Psoas muscle (tissue), 8 donors: ENCODE results near the gene SLC4A5. TPM values are rescaled to one million over a fixed set of nuclear protein-coding genes. Genes with fewer than 3 reads are reported as not detected.

Source experiments
- ATAC-seq, 4 donors: fragments of 200-7000 bp; cut with Tn5 transposase; one replicate each; pipeline ENCODE4 v1.9.1; 2020; ENCODE audit warnings: moderate library complexity in 3 of 4, mild to moderate bottlenecking in 2 of 4
- DNase-seq, 2 donors: peaks; one replicate each; pipeline ENCODE4 v3.0.0-alpha.2; 2020
- H3K27ac ChIP-seq: fragments of 200-600 bp; one replicate; pipeline ENCODE4 v1.8.0; 2022
- H3K27me3 ChIP-seq, 3 donors: fragments of 200-600 bp in 1 of 3; one replicate each; pipeline versions ENCODE4 v1.6.1 to v1.8.0; 2013 to 2022; ENCODE audit warnings: low read length in 2 of 3, mild to moderate bottlenecking in 2 of 3, moderate library complexity in 1 of 3; ENCODE audit not compliant: insufficient read depth in 3 of 3
- H3K36me3 ChIP-seq, 2 donors: fragments of 200-600 bp in 1 of 2; one replicate each; pipeline versions ENCODE4 v1.6.1 to v1.8.0; 2013 to 2022; ENCODE audit warnings: low read depth in 1 of 2, mild to moderate bottlenecking in 1 of 2, moderate library complexity in 1 of 2; ENCODE audit not compliant: insufficient read depth in 1 of 2
- H3K4me1 ChIP-seq: fragments of 200-600 bp; one replicate; pipeline ENCODE4 v1.8.0; 2022
- H3K4me3 ChIP-seq: fragments of 200-600 bp; one replicate; pipeline ENCODE4 v1.8.0; 2022; ENCODE audit warnings: mild to moderate bottlenecking
- H3K9me3 ChIP-seq: fragments of 200-600 bp; one replicate; pipeline ENCODE4 v1.8.0; 2022
- CTCF ChIP-seq: fragments of 200-600 bp; IDR thresholded peaks from one replicate; pipeline ENCODE4 v1.8.0; 2022; ENCODE audit warnings: antibody characterized with exemption
- WGBS, 3 donors: extraction: QIAGEN DNeasy Blood & Tissue Kit; methylation state at CpG; one replicate each; pipeline versions ENCODE4 v1.1.6 to v1.1.7; 2013; 5-methylcytosine and 5-hydroxymethylcytosine counted together
- intact Hi-C, 2 donors: fragments of 100-400 bp; cut with DNase I; formaldehyde crosslinking; loops; one replicate each; pipeline versions ENCODE4 v1.11.0 to v1.14.2; 2022
- polyA plus RNA-seq, 3 donors: library from polyadenylated mRNA; stranded (reverse); fragments of 200-250 nt; gene quantifications; one replicate each; pipeline ENCODE4 v1.2.3, GENCODE V29; 2013
- total RNA-seq, 4 donors: library from RNA; stranded (reverse); fragmentation: NEBNext Ultra II Directional in 2 of 4; extraction: Animal tissue kit (Norgen Biotek cat#: 25700) in 2 of 4; gene quantifications; one replicate each; pipeline versions ENCODE4 v1.2.1 to v1.2.4, GENCODE V29; 2021 to 2023
- donor health status: healthy with polysubstance abuse.
- donor health status: DM: no; HTN: no; CAD: no; lungs with moderate emphysema.
- donor health status: Bipolar disorder and iron deficiency.
- donor health status: healthy.
- donor health status: DM: yes; HTN: yes; CAD: no.
- donor health status: DM: no; HTN: no; CAD: no.
- donor health status: DM: no; HTN: no; CAD: no.
- donor health status: DM: yes; HTN: yes; CAD: no.

The SLC4A5 gene
- total and polyA plus RNA-seq, 7 donors: 0.27 to 5.7 (median 0.57) TPM

GRCh38 chr2:74364533-74365505 lies 21.6 kb upstream of the SLC4A5 start:
- Histone ChIP-seq H3K9me3 (no peaks in the 10 kb centered on the region), H3K36me3 (peaks cover 12 to 100% of the 10 kb centered on the region in 2 donors), H3K27ac (no peak overlapping the region), H3K27me3 (no peaks in the 10 kb centered on the region), H3K4me3 (no peak overlapping the region), H3K4me1 (no peaks in the 10 kb centered on the region)
- TF ChIP-seq CTCF: no peak
- WGBS, 3 donors: 26 to 44% (median 30%) methylated on average over 8 of the region's 8 CpGs
- intact Hi-C loops: no loop called here
- ATAC-seq (peak; percentile 39 to 66 (median 42)), DNase-seq (no peak)

- WGBS, 3 donors: 86 to 91% (median 86%) methylated on average over 11 of the region's 11 CpGs
- intact Hi-C loops: no loop called here
- DNase-seq (no peak), ATAC-seq (no peak)
- H3K27ac ChIP-seq: no peak overlapping the region
- TF ChIP-seq CTCF: no peak
- no peak overlapping the region for H3K4me3 ChIP-seq
- no peaks in the 10 kb centered on the region for H3K9me3 ChIP-seq
- no peaks in the 10 kb centered on the region for H3K27me3 ChIP-seq
- H3K4me1 ChIP-seq: no peaks in the 10 kb centered on the region
- H3K36me3 ChIP-seq: peaks cover 12 to 100% of the 10 kb centered on the region in 2 donors
Measured at GRCh38 chr2:74361327-74361726, 18.1 kb upstream of the SLC4A5 start.

DNA sequence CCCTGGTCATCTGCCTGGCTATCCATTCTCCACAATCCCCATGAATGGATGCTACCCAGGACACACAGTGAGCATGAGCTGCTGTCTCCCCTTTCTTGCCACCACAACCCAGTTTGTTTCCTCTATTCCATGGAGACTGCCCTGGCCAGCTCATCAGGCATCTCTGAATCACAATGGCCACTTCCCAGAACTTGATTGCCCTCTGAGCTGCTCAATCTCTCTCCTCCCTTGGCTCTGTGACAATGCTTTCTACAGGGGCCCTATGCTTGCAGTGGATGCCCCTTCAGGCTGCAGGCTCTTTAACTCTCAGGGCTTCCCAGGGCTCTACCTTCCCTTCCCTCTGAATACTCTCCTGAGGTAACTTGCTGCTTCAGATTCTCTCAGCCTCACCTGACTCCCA lies 14.4 kb upstream of the SLC4A5 start:
- Histone ChIP-seq H3K27me3 (no peaks in the 10 kb centered on the region), H3K9me3 (no peaks in the 10 kb centered on the region), H3K4me1 (no peaks in the 10 kb centered on the region), H3K4me3 (no peak overlapping the region), H3K27ac (no peak overlapping the region), H3K36me3 (peaks cover 7 to 76% of the 10 kb centered on the region in 2 donors)
- ATAC-seq: no peak
- intact Hi-C loops: no loop called here
- no peak for DNase-seq
- no peak for TF ChIP-seq CTCF

GRCh38 chr2:74349889-74350288 lies 6.7 kb upstream of the SLC4A5 start:
- DNase-seq: no peak
- Histone ChIP-seq H3K4me1 (no peaks in the 10 kb centered on the region), H3K36me3 (no peaks in the 10 kb centered on the region), H3K9me3 (no peaks in the 10 kb centered on the region), H3K27me3 (no peaks in the 10 kb centered on the region), H3K4me3 (no peak overlapping the region), H3K27ac (no peak overlapping the region)
- intact Hi-C loops: no loop called here
- no peak for TF ChIP-seq CTCF
- 89 to 91% (median 90%) methylated on average over 4 of the region's 4 CpGs for WGBS, 3 donors
- ATAC-seq: no peak
